SK-N-SH treated with all-trans-retinoic acid at 6 μM for 48 hours (cell line): ENCODE data around the gene INPP5E.

Experiments
- SNAI2 ChIP-seq: fragments of 250-450 bp; sonication (Bioruptor Pico); IDR thresholded peaks from 2 replicates; pipeline ENCODE4 v1.5.0; 2020; ENCODE audit warnings: mild to moderate bottlenecking, moderate library complexity
- ZNF565 ChIP-seq: fragments of 450-650 bp; formaldehyde crosslinking; conservative IDR thresholded peaks from 2 replicates; pipeline ENCODE4 v1.5.0; 2020; ENCODE audit warnings: low read depth, mild to moderate bottlenecking, moderate library complexity

DNA sequence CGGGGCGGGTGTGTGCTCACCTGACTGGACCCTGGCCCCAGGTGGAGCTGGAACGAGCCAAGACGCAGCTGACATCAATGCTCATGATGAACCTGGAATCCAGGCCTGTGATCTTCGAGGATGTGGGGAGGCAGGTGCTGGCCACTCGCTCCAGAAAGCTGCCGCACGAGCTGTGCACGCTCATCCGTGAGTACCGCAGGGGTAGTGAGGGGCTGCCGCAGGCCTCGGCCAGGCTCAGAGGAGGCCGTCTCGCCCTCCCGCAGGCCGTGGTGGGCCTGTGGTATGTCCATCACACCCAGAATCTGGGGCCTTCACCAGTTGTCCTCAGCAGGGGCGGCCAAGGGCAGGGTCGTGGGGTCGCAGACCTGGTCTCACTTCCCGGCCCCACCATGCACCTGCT is 17.9 kb downstream of the INPP5E start:
- TF ChIP-seq SNAI2 (CRISPR knock-in tag), result no peak
- TF ChIP-seq ZNF565 (CRISPR knock-in tag), result no peak
